ENCODE data around the gene DPF3.

Gene DPF3

DNA sequence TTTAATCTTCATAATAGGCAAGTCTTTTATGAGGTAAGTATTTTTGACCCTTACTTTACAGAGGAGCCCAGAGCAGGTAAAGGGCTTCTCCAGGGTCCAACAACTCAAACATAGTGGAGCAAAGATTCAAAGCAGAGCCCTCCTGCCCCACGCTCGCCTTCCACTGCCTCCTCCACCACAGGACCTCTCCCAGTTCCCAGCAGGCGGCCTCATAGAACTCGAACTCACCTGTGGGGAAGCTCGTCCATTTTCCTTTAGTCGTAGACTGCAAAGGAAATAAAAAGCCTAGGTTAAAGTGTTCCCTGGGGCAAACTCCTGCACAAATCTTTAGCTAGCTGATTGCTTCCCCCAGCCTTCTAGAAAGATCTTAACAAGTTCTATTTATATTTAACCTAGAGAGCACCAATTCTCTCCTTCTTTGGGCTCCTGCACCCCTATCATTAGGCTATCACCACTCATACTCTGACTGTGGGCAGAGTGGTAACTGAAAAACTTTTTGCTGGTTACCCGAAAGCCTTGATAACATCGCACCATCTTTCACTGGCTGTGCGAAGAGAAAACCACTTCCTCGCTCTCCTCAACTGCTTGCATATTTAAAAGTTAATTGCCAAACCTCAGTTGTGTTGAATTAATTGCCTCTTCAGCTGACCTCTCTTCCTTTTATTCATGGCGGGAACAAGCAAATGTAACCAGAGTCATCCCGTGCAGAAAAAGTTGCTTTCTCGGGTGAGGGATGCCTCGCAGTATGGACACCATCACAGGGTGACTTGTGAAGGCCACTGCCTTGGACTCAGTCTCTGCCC, 299.6 kb downstream of the DPF3 start:
- H3K27me3 ChIP-seq (ENCODE audit: control insufficient read depth, insufficient read depth, low read length) = no peaks in the 10 kb centered on the region
- H3K36me3 ChIP-seq (ENCODE audit: control insufficient read depth, insufficient read depth, low read length) = no peaks in the 10 kb centered on the region
- H3K9me3 ChIP-seq (ENCODE audit: control insufficient read depth, insufficient read depth, low read length) = no peaks in the 10 kb centered on the region
- H3K4me1 ChIP-seq (ENCODE audit: control insufficient read depth, insufficient read depth, low read length) = no peaks in the 10 kb centered on the region
- H3K27ac ChIP-seq (ENCODE audit: low read length) = no peak overlapping the region
- no peak for DNase-seq (ENCODE audit: low read depth, low spot score)
- no peak overlapping the region for H3K4me3 ChIP-seq (ENCODE audit: low read length)
- WGBS (ENCODE audit: insufficient coverage, insufficient read length) = no CpG with 5 or more reads among the region's 14 CpGs

DNA sequence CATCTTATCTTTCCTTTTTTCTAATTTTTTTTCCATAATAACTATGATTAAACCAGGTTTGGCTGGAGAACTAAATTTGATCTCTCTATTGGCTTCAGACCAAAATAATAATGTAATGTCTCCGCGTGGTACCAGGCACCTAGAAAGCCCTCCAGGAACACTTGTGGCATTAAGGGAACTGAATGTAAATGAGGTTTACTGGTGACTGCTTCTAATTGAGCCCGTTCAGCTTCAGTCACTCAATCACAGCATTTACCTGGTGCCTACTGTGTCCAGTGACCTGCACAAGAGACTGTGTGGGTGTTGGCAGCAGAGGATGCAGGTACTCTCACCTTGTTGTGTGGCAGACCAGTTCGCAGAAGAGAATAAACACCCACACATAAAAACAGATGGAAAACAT, 302.5 kb downstream of the DPF3 start:
- no peak overlapping the region for H3K4me3 ChIP-seq (ENCODE audit: low read length)
- H3K27ac ChIP-seq (ENCODE audit: low read length) = no peak overlapping the region
- WGBS (ENCODE audit: insufficient coverage, insufficient read length) = no CpG with 5 or more reads among the region's 4 CpGs
- H3K36me3 ChIP-seq (ENCODE audit: control insufficient read depth, insufficient read depth, low read length) = no peaks in the 10 kb centered on the region
- DNase-seq (ENCODE audit: low read depth, low spot score) = no peak
- H3K27me3 ChIP-seq (ENCODE audit: control insufficient read depth, insufficient read depth, low read length) = no peaks in the 10 kb centered on the region
- no peaks in the 10 kb centered on the region for H3K9me3 ChIP-seq (ENCODE audit: control insufficient read depth, insufficient read depth, low read length)
- H3K4me1 ChIP-seq (ENCODE audit: control insufficient read depth, insufficient read depth, low read length) = no peaks in the 10 kb centered on the region

DNA sequence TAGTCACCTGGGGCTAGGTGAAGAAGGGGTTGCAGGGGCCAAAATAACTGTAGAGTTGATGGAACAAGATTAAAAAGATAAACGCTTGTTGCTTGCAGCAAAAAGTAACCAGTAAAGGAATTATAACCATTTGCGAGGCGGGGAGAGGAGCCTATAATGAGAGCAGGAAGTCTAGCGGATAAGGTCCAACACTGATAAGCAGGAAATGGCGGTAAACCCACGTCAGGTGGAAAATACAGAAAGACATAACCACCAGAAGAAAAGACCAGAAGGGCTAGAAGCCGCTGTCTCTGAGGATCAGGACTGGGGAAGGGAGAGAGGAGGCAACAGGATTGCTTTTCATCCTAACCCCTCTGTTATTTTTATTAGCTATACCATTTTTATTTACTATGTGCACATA, 303.3 kb downstream of the DPF3 start:
- H3K36me3 ChIP-seq (ENCODE audit: control insufficient read depth, insufficient read depth, low read length) = no peaks in the 10 kb centered on the region
- no peak overlapping the region for H3K27ac ChIP-seq (ENCODE audit: low read length)
- no CpG with 5 or more reads among the region's 7 CpGs for WGBS (ENCODE audit: insufficient coverage, insufficient read length)
- DNase-seq (ENCODE audit: low read depth, low spot score) = no peak
- H3K9me3 ChIP-seq (ENCODE audit: control insufficient read depth, insufficient read depth, low read length) = no peaks in the 10 kb centered on the region
- H3K4me1 ChIP-seq (ENCODE audit: control insufficient read depth, insufficient read depth, low read length) = no peaks in the 10 kb centered on the region
- no peaks in the 10 kb centered on the region for H3K27me3 ChIP-seq (ENCODE audit: control insufficient read depth, insufficient read depth, low read length)
- H3K4me3 ChIP-seq (ENCODE audit: low read length) = no peak overlapping the region

DNA sequence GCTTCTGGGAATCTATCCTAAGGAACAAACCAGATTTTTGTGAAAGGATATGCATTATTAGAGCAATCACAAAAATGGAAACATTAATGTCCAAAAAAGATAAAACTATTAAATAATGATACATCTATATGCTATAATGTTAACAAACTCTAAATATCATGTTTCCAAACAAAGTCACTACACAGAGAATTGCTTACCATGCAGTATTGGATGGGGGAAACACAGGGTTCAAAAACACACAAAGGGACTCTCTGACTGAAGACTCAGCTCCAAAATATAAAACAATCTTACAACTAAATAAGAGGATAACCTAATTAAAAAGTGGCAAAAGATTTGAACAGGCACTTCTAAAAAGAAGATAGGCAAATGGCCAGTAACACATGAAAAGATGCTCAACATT, 304.2 kb downstream of the DPF3 start:
- no peak overlapping the region for H3K4me3 ChIP-seq (ENCODE audit: low read length)
- no peaks in the 10 kb centered on the region for H3K9me3 ChIP-seq (ENCODE audit: control insufficient read depth, insufficient read depth, low read length)
- no peaks in the 10 kb centered on the region for H3K27me3 ChIP-seq (ENCODE audit: control insufficient read depth, insufficient read depth, low read length)
- no peak overlapping the region for H3K27ac ChIP-seq (ENCODE audit: low read length)
- no peak for DNase-seq (ENCODE audit: low read depth, low spot score)
- H3K4me1 ChIP-seq (ENCODE audit: control insufficient read depth, insufficient read depth, low read length) = no peaks in the 10 kb centered on the region
- H3K36me3 ChIP-seq (ENCODE audit: control insufficient read depth, insufficient read depth, low read length) = no peaks in the 10 kb centered on the region

DNA sequence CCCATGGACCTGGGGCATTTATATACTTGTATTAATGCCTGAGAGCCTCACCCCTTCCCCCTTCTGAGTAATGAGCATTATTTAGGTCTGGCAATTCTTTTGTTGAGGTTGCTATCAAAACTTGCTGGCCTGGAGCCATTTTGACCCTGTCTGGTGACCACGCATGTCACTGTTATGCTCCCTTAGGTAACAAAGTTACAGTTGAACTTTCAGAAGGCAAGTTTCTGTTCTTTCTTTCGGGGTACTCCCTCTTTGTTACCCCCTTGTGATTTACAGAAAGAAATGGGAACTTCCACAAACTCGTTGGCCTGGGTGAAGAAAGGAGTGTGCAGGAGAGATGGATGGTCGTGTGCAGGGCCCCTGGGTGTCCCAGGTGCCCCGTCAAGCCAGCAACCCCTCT, 305.4 kb downstream of the DPF3 start:
- no peak for DNase-seq (ENCODE audit: low read depth, low spot score)
- H3K36me3 ChIP-seq (ENCODE audit: control insufficient read depth, insufficient read depth, low read length) = no peaks in the 10 kb centered on the region
- H3K9me3 ChIP-seq (ENCODE audit: control insufficient read depth, insufficient read depth, low read length) = no peaks in the 10 kb centered on the region
- H3K27me3 ChIP-seq (ENCODE audit: control insufficient read depth, insufficient read depth, low read length) = no peaks in the 10 kb centered on the region
- no peaks in the 10 kb centered on the region for H3K4me1 ChIP-seq (ENCODE audit: control insufficient read depth, insufficient read depth, low read length)
- H3K4me3 ChIP-seq (ENCODE audit: low read length) = no peak overlapping the region
- no CpG with 5 or more reads among the region's 5 CpGs for WGBS (ENCODE audit: insufficient coverage, insufficient read length)
- H3K27ac ChIP-seq (ENCODE audit: low read length) = no peak overlapping the region

DNA sequence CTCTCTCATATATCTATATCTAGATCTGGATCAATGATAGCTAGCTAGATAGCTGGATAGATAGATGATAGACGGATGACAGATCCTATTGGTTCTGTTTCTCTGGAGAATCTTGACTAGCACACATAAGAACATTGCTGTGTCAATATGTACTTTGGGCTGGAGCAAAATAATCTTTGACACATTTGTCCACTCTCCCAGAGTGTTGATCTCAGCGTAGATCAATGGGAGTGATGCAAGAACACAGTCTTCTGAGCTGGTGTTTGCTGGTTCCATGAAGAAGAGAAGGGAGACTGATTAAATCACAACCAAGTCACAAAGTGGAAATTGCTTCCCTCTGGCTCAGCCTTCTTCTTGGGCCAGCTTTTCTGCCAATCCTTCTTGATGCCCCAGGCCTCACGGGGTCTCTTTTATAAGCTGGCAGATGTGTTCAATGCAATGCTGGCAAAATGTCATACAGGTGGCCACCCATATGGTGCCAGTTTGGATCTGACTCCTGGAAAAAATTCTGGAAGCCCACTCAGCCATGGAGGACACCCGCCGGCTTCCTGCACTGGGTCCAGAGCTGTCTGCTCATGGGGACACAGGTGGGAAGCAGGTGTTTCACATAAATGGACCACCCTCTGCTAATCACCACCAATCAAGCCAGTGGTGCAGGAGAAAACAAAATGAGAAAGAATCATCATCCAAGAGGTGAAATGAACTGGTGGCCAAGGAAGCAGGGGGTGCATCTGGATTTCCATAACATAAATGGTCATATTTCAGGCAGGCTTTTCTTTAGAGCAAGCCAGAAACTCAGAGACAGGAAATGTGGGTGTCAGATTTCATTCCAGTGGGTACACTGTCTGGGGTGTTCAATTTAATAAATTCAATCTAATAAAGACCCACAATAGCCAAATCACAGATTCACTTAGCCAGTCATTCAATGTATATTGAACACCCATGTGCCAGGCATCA, 310.3 kb downstream of the DPF3 start:
- DNase-seq (ENCODE audit: low read depth, low spot score) = no peak
- no peak overlapping the region for H3K4me3 ChIP-seq (ENCODE audit: low read length)
- H3K36me3 ChIP-seq (ENCODE audit: control insufficient read depth, insufficient read depth, low read length) = no peaks in the 10 kb centered on the region
- WGBS (ENCODE audit: insufficient coverage, insufficient read length) = no CpG with 5 or more reads among the region's 5 CpGs
- H3K27ac ChIP-seq (ENCODE audit: low read length) = no peak overlapping the region
- H3K27me3 ChIP-seq (ENCODE audit: control insufficient read depth, insufficient read depth, low read length) = no peaks in the 10 kb centered on the region
- H3K9me3 ChIP-seq (ENCODE audit: control insufficient read depth, insufficient read depth, low read length) = no peaks in the 10 kb centered on the region
- H3K4me1 ChIP-seq (ENCODE audit: control insufficient read depth, insufficient read depth, low read length) = no peaks in the 10 kb centered on the region

DNA sequence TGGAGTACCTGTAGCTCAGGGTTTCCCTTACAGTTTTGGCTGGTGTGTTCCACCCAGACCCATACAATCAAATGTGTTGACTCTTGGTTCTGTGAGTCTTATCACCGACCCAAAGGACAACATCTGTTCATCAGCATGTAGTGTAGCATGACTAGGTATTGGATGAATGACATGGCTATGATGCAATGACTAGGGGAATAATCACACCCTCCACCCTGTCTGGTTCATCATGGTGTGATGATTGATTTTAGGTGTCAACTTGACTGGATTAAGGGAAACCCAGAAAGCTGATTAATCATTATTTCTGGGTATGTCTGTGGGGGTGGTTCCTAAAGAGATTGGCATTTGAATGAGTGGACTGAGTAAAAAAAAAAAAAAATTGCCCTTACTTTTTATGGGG, 311.3 kb downstream of the DPF3 start:
- WGBS (ENCODE audit: insufficient coverage, insufficient read length) = no CpG with 5 or more reads among the region's 1 CpG

DNA sequence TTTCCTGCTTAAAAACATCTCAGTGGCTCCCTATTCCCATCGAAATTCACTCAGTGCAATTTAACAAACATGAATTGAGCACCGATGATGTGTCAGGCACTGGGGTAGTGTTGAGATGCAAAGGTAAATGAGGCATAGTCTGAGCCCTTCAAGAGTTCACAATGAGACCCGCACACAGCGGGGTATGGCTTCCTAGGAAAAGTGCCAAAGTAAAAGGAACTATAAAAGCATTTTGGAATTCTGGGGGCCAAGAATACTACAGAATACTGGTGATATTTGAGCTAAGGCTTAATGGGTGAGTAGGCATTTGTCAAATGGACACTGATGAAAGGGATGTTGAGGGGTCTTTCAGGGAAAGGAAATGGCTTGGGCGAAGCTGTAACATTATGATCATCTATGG, 315.4 kb downstream of the DPF3 start:
- no peaks in the 10 kb centered on the region for H3K4me1 ChIP-seq (ENCODE audit: control insufficient read depth, insufficient read depth, low read length)
- WGBS (ENCODE audit: insufficient coverage, insufficient read length) = no CpG with 5 or more reads among the region's 5 CpGs
- H3K9me3 ChIP-seq (ENCODE audit: control insufficient read depth, insufficient read depth, low read length) = no peaks in the 10 kb centered on the region
- H3K27me3 ChIP-seq (ENCODE audit: control insufficient read depth, insufficient read depth, low read length) = no peaks in the 10 kb centered on the region
- DNase-seq (ENCODE audit: low read depth, low spot score) = no peak
- H3K27ac ChIP-seq (ENCODE audit: low read length) = no peak overlapping the region
- H3K4me3 ChIP-seq (ENCODE audit: low read length) = no peak overlapping the region
- no peaks in the 10 kb centered on the region for H3K36me3 ChIP-seq (ENCODE audit: control insufficient read depth, insufficient read depth, low read length)

More for the DNA sequence above, 311.3 kb downstream of the DPF3 start:
- H3K36me3 ChIP-seq (ENCODE audit: control insufficient read depth, insufficient read depth, low read length) = no peaks in the 10 kb centered on the region
- H3K27ac ChIP-seq (ENCODE audit: low read length) = no peak overlapping the region
- no peaks in the 10 kb centered on the region for H3K9me3 ChIP-seq (ENCODE audit: control insufficient read depth, insufficient read depth, low read length)
- no peak for DNase-seq (ENCODE audit: low read depth, low spot score)
- H3K4me1 ChIP-seq (ENCODE audit: control insufficient read depth, insufficient read depth, low read length) = no peaks in the 10 kb centered on the region
- H3K4me3 ChIP-seq (ENCODE audit: low read length) = no peak overlapping the region
- H3K27me3 ChIP-seq (ENCODE audit: control insufficient read depth, insufficient read depth, low read length) = no peaks in the 10 kb centered on the region

DNA sequence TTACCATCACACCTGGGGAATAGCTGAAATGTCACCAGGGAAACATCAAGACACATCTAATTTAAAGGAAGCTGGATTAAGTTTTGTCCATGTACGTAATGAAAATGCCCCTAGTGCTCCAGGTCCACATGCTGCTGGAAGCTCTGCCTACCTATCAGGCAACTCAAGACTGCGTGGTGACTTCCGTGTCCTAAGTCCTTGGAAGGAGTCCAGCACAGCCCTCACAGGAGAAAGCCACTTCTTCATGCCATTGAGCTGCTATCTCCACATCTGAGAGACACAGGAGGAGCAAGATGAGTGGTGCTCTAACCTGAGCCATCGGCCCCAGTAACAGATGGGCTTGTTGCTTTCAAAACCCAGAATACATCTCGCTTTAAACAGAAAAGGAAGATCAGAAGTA, 316.4 kb downstream of the DPF3 start:
- no peaks in the 10 kb centered on the region for H3K9me3 ChIP-seq (ENCODE audit: control insufficient read depth, insufficient read depth, low read length)
- no peak overlapping the region for H3K4me3 ChIP-seq (ENCODE audit: low read length)
- no peaks in the 10 kb centered on the region for H3K4me1 ChIP-seq (ENCODE audit: control insufficient read depth, insufficient read depth, low read length)
- no peak overlapping the region for H3K27ac ChIP-seq (ENCODE audit: low read length)
- WGBS (ENCODE audit: insufficient coverage, insufficient read length) = no CpG with 5 or more reads among the region's 5 CpGs
- H3K36me3 ChIP-seq (ENCODE audit: control insufficient read depth, insufficient read depth, low read length) = no peaks in the 10 kb centered on the region
- no peaks in the 10 kb centered on the region for H3K27me3 ChIP-seq (ENCODE audit: control insufficient read depth, insufficient read depth, low read length)
- no peak for DNase-seq (ENCODE audit: low read depth, low spot score)

DNA sequence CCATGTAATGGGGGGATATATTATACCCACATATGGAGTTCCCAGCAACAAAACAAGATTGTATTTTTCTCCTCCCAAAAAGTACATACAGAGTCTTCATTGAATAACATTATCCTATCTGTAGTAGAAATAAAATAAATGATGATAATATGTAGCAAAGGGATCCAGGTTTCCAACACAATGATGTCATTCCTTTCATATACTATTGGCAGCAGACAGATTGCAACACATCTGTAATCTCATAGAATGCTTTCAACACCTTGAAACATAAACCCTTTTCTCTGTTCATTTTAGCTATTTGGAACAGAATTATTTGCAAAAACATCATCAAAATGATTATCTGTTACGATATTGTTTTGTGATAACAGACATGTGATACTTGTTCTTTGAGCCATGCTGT, 317.6 kb downstream of the DPF3 start:
- Histone ChIP-seq H3K9me3 (ENCODE audit: control insufficient read depth, insufficient read depth, low read length) (no peaks in the 10 kb centered on the region), H3K27me3 (ENCODE audit: control insufficient read depth, insufficient read depth, low read length) (no peaks in the 10 kb centered on the region), H3K36me3 (ENCODE audit: control insufficient read depth, insufficient read depth, low read length) (no peaks in the 10 kb centered on the region), H3K4me3 (ENCODE audit: low read length) (no peak overlapping the region), H3K27ac (ENCODE audit: low read length) (no peak overlapping the region), H3K4me1 (ENCODE audit: control insufficient read depth, insufficient read depth, low read length) (no peaks in the 10 kb centered on the region)
- no peak for DNase-seq (ENCODE audit: low read depth, low spot score)
- WGBS (ENCODE audit: insufficient coverage, insufficient read length) = no CpG with 5 or more reads among the region's 1 CpG
